ENCODE data around the gene SPANXN3.
"Not testable (repeated sequence)": the region's sequence is repeated elsewhere in the genome, so short reads cannot be mapped to it uniquely, and the experiment has no call there.

GRCh38 chrX:143502196-143502595 lies 15.1 kb downstream of the SPANXN3 start:
- TF ChIP-seq CTCF (conservative IDR thresholded peaks at IDR 0.05); ZFX (IDR thresholded peaks at IDR 0.05): not testable (repeated sequence)

Measured in C4-2B (cell line).